Measurements from ENCODE around the gene DGKQ.
A peak's percentile ranks its signal among the peaks of the same experiment; 100 is the strongest.
"Not testable (repeated sequence)": the region's sequence is repeated elsewhere in the genome, so short reads cannot be mapped to it uniquely, and the experiment has no call there.

Gene DGKQ

GRCh38 chr4:976016-976415 is 2.6 kb upstream of the DGKQ start:
- DNase-seq = not testable (repeated sequence)

- DNase-seq = no peak
Observed at GRCh38 chr4:974668-975067, 1.3 kb upstream of the DGKQ start.

- DNase-seq = peak; percentile 65
Observed at GRCh38 chr4:972651-973424, 531 bp downstream of the DGKQ start.

GRCh38 chr4:971666-972500 is 1.5 kb downstream of the DGKQ start:
- DNase-seq = no peak

GRCh38 chr4:970854-971520 is 2.4 kb downstream of the DGKQ start:
- DNase-seq = no peak

GRCh38 chr4:970046-970745 is 3.2 kb downstream of the DGKQ start:
- no peak for DNase-seq

GRCh38 chr4:968621-969394 is 4.6 kb downstream of the DGKQ start:
- no peak for DNase-seq

- DNase-seq = no peak
Observed at GRCh38 chr4:968221-968620, 5.1 kb downstream of the DGKQ start.

GRCh38 chr4:967113-968104 is 6.0 kb downstream of the DGKQ start:
- no peak for DNase-seq

- DNase-seq = no peak
Observed at GRCh38 chr4:966266-967112, 6.9 kb downstream of the DGKQ start.

GRCh38 chr4:965766-966134 is 7.6 kb downstream of the DGKQ start:
- DNase-seq = no peak

- DNase-seq = no peak
Observed at GRCh38 chr4:965048-965765, 8.2 kb downstream of the DGKQ start.

- DNase-seq = no peak
Observed at GRCh38 chr4:964346-965025, 8.9 kb downstream of the DGKQ start.

GRCh38 chr4:963276-964225 is 9.8 kb downstream of the DGKQ start:
- no peak for DNase-seq

GRCh38 chr4:962231-963208 is 10.8 kb downstream of the DGKQ start:
- DNase-seq = no peak
